BJ (cell line): ENCODE results near the gene OR5M11. TPM values are rescaled to one million over a fixed set of nuclear protein-coding genes. Genes with fewer than 3 reads are reported as not detected.

ENCODE experiments used
- CTCF ChIA-PET: fragments of 350-600 bp; formaldehyde crosslinking; extraction: SDS; loops from one replicate; lab custom pipeline; 2021; ENCODE audit warnings: antibody characterized with exemption, inconsistent platforms; lab: Yijun Ruan, JAX
- POLR2A ChIA-PET: fragments of 300-600 bp; sonication (Branson Sonifier 250); formaldehyde crosslinking; extraction: SDS; loops from one replicate; lab custom pipeline; 2021; ENCODE audit warnings: antibody characterized with exemption; lab: Charles Lee
- DNase-seq: peaks from one replicate; pipeline ENCODE4 v3.0.0-alpha.2; 2011; ENCODE audit warnings: low read depth
- H3K27me3 ChIP-seq: 2 replicates; pipeline ENCODE4 v1.6.0; 2011; ENCODE audit warnings: low read length; ENCODE audit not compliant: control insufficient read depth, insufficient read depth
- H3K36me3 ChIP-seq: 2 replicates; pipeline ENCODE4 v1.5.1; 2011; ENCODE audit warnings: low read length; ENCODE audit not compliant: control insufficient read depth, insufficient read depth
- H3K4me3 ChIP-seq: 2 replicates; pipeline ENCODE4 v1.5.1; 2011; ENCODE audit warnings: low read depth, mild to moderate bottlenecking, control low read depth, low read length
- CTCF ChIP-seq: IDR thresholded peaks from 2 replicates; pipeline ENCODE4 v1.5.1; 2011; ENCODE audit warnings: low read depth, mild to moderate bottlenecking, control low read depth, inconsistent platforms, low read length, moderate library complexity; ENCODE audit not compliant: insufficient read depth
- polyA plus RNA-seq: library from polyadenylated mRNA; depleted of rRNA; stranded (reverse); fragments of >200 nt; gene quantifications from 2 replicates; pipeline ENCODE4 v1.2.3, GENCODE V29; 2011; rRNA removed

Gene OR5M11
- polyA plus RNA-seq, 1 experiment: not detected

- Histone ChIP-seq H3K36me3 (no peaks in the 10 kb centered on the region), H3K27me3 (no peaks in the 10 kb centered on the region), H3K4me3 (no peak overlapping the region)
- TF ChIP-seq CTCF: no peak
- DNase-seq: no peak
- POLR2A ChIA-PET: no interaction called here
- CTCF ChIA-PET: no interaction called here
Measured at GRCh38 chr11:56509439-56509838, 33.6 kb downstream of the OR5M11 start.

GRCh38 chr11:56497010-56497409 lies 46.0 kb downstream of the OR5M11 start:
- Histone ChIP-seq H3K27me3 (no peaks in the 10 kb centered on the region), H3K36me3 (no peaks in the 10 kb centered on the region), H3K4me3 (no peak overlapping the region)
- TF ChIP-seq CTCF: no peak
- ChIA-PET POLR2A (no interaction called here), CTCF (no interaction called here)
- no peak for DNase-seq

- no peaks in the 10 kb centered on the region for H3K36me3 ChIP-seq
- H3K27me3 ChIP-seq: no peaks in the 10 kb centered on the region
- CTCF ChIA-PET: no interaction called here
- no peak overlapping the region for H3K4me3 ChIP-seq
- POLR2A ChIA-PET: no interaction called here
- TF ChIP-seq CTCF: no peak
- DNase-seq: no peak
Measured at GRCh38 chr11:56495117-56495516, 47.9 kb downstream of the OR5M11 start.

Other genes starting within 250 kb of the OR5M11 start
- not detected in 2 replicates for gene OR8K3, start 228.1 kb downstream of the OR5M11 start, polyA plus RNA-seq
- gene OR8K1, start 197.2 kb downstream of the OR5M11 start, polyA plus RNA-seq: not detected in 2 replicates
- gene OR8J1, start 189.0 kb downstream of the OR5M11 start, polyA plus RNA-seq: not detected in 2 replicates
- not detected in 2 replicates for gene OR8U1, start 167.6 kb downstream of the OR5M11 start, polyA plus RNA-seq
- gene OR5AL1, start 130.6 kb downstream of the OR5M11 start, polyA plus RNA-seq: not detected in 2 replicates
- not detected in 2 replicates for gene OR5M3, start 69.9 kb downstream of the OR5M11 start, polyA plus RNA-seq
- not detected in 2 replicates for gene OR5M8, start 51.9 kb downstream of the OR5M11 start, polyA plus RNA-seq
- not detected in 2 replicates for gene OR5M10, start 34.5 kb upstream of the OR5M11 start, polyA plus RNA-seq
- not detected in 2 replicates for gene OR5M1, start 71.6 kb upstream of the OR5M11 start, polyA plus RNA-seq
- gene OR5AP2, start 99.2 kb upstream of the OR5M11 start, polyA plus RNA-seq: not detected in 2 replicates
- gene OR5AR1, start 120.4 kb upstream of the OR5M11 start, polyA plus RNA-seq: not detected in 2 replicates
- not detected in 2 replicates for gene OR9G1, start 155.8 kb upstream of the OR5M11 start, polyA plus RNA-seq
- not detected in 2 replicates for gene OR9G4, start 205.4 kb upstream of the OR5M11 start, polyA plus RNA-seq